ENCODE measurements around the gene FN1. TPM values are rescaled to one million over a fixed set of nuclear protein-coding genes. Genes with fewer than 3 reads are reported as not detected.

Gene FN1
- total RNA-seq, 4 donors from 2014 or later = 169 to 686 (median 215) TPM

- Histone ChIP-seq H3K36me3 (no peaks in the 10 kb centered on the region), H3K9me3 (no peaks in the 10 kb centered on the region), H3K4me1 (no peaks in the 10 kb centered on the region), H3K27ac (no peak overlapping the region), H3K4me3 (no peak overlapping the region), H3K27me3 (no peaks in the 10 kb centered on the region)
- intact Hi-C loops (cut with DNase I; ENCODE audit: low total_unique reads) (loop anchor here (5.0 kb wide), 1 partner anchor 468 kb away; no protein-coding TSS in a partner anchor), in situ Hi-C loops (cut with MboI; ENCODE audit: low pct_ligation_motif_present in 1 of 4, low pct_unique_long_range_greater_than_20kb in 1 of 4, low sequenced_read_pairs in 3 of 4) (loop anchor here (5.0 to 10.0 kb wide), 3 partner anchors 460 to 468 kb away; no protein-coding TSS in a partner anchor)
- no peak for DNase-seq
- TF ChIP-seq CTCF (IDR thresholded peaks at IDR 0.05) (peak; percentile 72 to 84 (median 73)), POLR2A (IDR thresholded peaks at IDR 0.05) (no peak)
- 42 to 49% methylated on average over 4 to 5 of the region's 5 CpGs for WGBS, 2 donors (ENCODE audit: low coverage in 1 of 2)
These were observed 18.8 kb upstream of the FN1 start for GRCh38 chr2:215454519-215455246.

GRCh38 chr2:215452725-215453124 lies 16.9 kb upstream of the FN1 start:
- in situ Hi-C loops (cut with MboI; ENCODE audit: low pct_ligation_motif_present in 1 of 4, low pct_unique_long_range_greater_than_20kb in 1 of 4, low sequenced_read_pairs in 3 of 4) = loop anchor here in 2 of 4 donors (10.0 kb wide), 1 partner anchor 462 kb away; no protein-coding TSS in a partner anchor
- WGBS, 2 donors (ENCODE audit: low coverage in 1 of 2) = 87 to 96% methylated on average over 3 to 5 of the region's 5 CpGs

GRCh38 chr2:215451012-215451756 lies 15.3 kb upstream of the FN1 start:
- in situ Hi-C loops (cut with MboI; ENCODE audit: low pct_ligation_motif_present in 1 of 4, low pct_unique_long_range_greater_than_20kb in 1 of 4, low sequenced_read_pairs in 3 of 4) = loop anchor here in 2 of 4 donors (10.0 kb wide), 1 partner anchor 464 kb away; no protein-coding TSS in a partner anchor
- TF ChIP-seq POLR2A (IDR thresholded peaks at IDR 0.05) = no peak
- no peak for TF ChIP-seq CTCF (IDR thresholded peaks at IDR 0.05)
- TF ChIP-seq EP300 (IDR thresholded peaks at IDR 0.05; ENCODE audit: low read depth) = no peak
- no peak for TF ChIP-seq POLR2AphosphoS5 (IDR thresholded peaks at IDR 0.05)
- H3K27ac ChIP-seq = no peak overlapping the region

More at GRCh38 chr2:215452725-215453124, 16.9 kb upstream of the FN1 start:
- Histone ChIP-seq H3K36me3 (no peaks in the 10 kb centered on the region), H3K4me1 (no peaks in the 10 kb centered on the region), H3K9me3 (no peaks in the 10 kb centered on the region), H3K27me3 (no peaks in the 10 kb centered on the region), H3K4me3 (no peak overlapping the region), H3K27ac (no peak overlapping the region)
- intact Hi-C loops (cut with DNase I; ENCODE audit: low total_unique reads) = loop anchor here (5.0 kb wide), 1 partner anchor 470 kb away; no protein-coding TSS in a partner anchor
- DNase-seq = no peak
- TF ChIP-seq EP300 (IDR thresholded peaks at IDR 0.05; ENCODE audit: low read depth) (no peak), POLR2A (IDR thresholded peaks at IDR 0.05) (no peak), CTCF (IDR thresholded peaks at IDR 0.05) (no peak), POLR2AphosphoS5 (IDR thresholded peaks at IDR 0.05) (no peak)

More at GRCh38 chr2:215451012-215451756, 15.3 kb upstream of the FN1 start:
- H3K27me3 ChIP-seq = no peaks in the 10 kb centered on the region
- no peak for DNase-seq
- no peaks in the 10 kb centered on the region for H3K36me3 ChIP-seq
- no peaks in the 10 kb centered on the region for H3K9me3 ChIP-seq
- intact Hi-C loops (cut with DNase I; ENCODE audit: low total_unique reads) = loop anchor here (5.0 kb wide), 1 partner anchor 471 kb away; no protein-coding TSS in a partner anchor
- 72 to 88% methylated on average over 5 to 6 of the region's 6 CpGs for WGBS, 2 donors (ENCODE audit: low coverage in 1 of 2)
- no peaks in the 10 kb centered on the region for H3K4me1 ChIP-seq
- H3K4me3 ChIP-seq = no peak overlapping the region

All from transverse colon (tissue), 4 donors.